Measurements from ENCODE around the gene ELFN2.

ELFN2 gene

DNA sequence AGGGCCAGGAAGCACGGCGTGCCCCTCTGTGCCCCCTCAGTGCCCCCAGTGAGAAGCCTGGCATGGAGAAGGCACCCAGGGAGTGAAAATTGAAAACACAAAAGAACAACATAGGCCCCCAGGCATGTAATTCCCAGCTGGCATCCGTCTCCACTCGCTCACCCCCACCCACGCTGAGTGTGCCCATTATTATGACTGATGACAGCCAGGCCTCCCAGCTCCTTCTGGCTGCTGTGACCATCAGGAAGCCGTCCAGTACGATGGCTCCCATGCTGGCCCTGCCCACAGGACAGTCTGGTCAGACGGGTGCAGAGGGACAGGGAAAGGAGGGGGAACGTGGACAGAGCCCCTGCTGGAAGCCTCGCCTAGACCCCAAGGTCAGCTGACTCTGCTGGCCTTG lies 30.1 kb downstream of the ELFN2 start:
- no peak overlapping the region for H4K91ac ChIP-seq (ENCODE audit: low read depth, low read length, poor library complexity)
- H2AK5ac ChIP-seq (ENCODE audit: low read depth, low read length), result peak overlapping the region; percentile 59
- H3K4ac ChIP-seq (ENCODE audit: low read length), result no peak overlapping the region
- H2BK5ac ChIP-seq (ENCODE audit: low read length), result no peak overlapping the region
- H3K4me3 ChIP-seq (ENCODE audit: low read length in 2 of 2), result no peak overlapping the region
- peaks cover 0 to 2% of the 10 kb centered on the region in 2 donors for H3K4me1 ChIP-seq (ENCODE audit: control insufficient read depth in 2 of 2, insufficient read depth in 1 of 2, low read depth in 1 of 2, low read length in 2 of 2)
- H2BK120ac ChIP-seq (ENCODE audit: low read depth, low read length), result no peak overlapping the region
- peak overlapping the region; percentile 6 for H2BK15ac ChIP-seq (ENCODE audit: low read length)
- H3K9me3 ChIP-seq (replicated peaks in 1 of 2; ENCODE audit: control insufficient read depth in 2 of 2, insufficient read depth in 1 of 2, low read depth in 1 of 2, low read length in 2 of 2), result no peaks in the 10 kb centered on the region
- WGBS, 2 donors (ENCODE audit: extremely low coverage in 2 of 2, insufficient read length in 2 of 2, insufficient replicate concordance in 1 of 2), result no CpG with 5 or more reads among the region's 10 CpGs
- H2AFZ ChIP-seq (ENCODE audit: low read length), result no peak overlapping the region
- H3K27ac ChIP-seq (replicated peaks; ENCODE audit: low read length), result no peak overlapping the region
- H3K9ac ChIP-seq (ENCODE audit: low read depth, low read length, poor library complexity), result no peak overlapping the region
- H2BK12ac ChIP-seq (ENCODE audit: low read length), result no peak overlapping the region
- H4K8ac ChIP-seq (ENCODE audit: low read depth, low read length), result no peak overlapping the region
- peak overlapping the region; percentile 18 for H3K23ac ChIP-seq (ENCODE audit: low read depth, low read length, poor library complexity)
- peaks cover 0 to 70% (median 2%) of the 10 kb centered on the region in 3 experiments for H3K27me3 ChIP-seq (ENCODE audit: control insufficient read depth in 3 of 3, insufficient read depth in 3 of 3, low read depth in 1 of 3, low read length in 3 of 3)
- no peak overlapping the region for H3K4me2 ChIP-seq (ENCODE audit: insufficient read depth, low read length, poor library complexity, severe bottlenecking)
- H3K36me3 ChIP-seq (replicated peaks in 1 of 2; ENCODE audit: control insufficient read depth in 2 of 2, insufficient read depth in 2 of 2, low read length in 2 of 2), result no peaks in the 10 kb centered on the region
- H3K79me1 ChIP-seq (ENCODE audit: low read depth, low read length), result no peaks in the 10 kb centered on the region
- H3K14ac ChIP-seq (ENCODE audit: low read length), result no peak overlapping the region
- peak overlapping the region; percentile 5 for H3K18ac ChIP-seq (ENCODE audit: low read length)
- no peak for DNase-seq (ENCODE audit: low spot score)

DNA sequence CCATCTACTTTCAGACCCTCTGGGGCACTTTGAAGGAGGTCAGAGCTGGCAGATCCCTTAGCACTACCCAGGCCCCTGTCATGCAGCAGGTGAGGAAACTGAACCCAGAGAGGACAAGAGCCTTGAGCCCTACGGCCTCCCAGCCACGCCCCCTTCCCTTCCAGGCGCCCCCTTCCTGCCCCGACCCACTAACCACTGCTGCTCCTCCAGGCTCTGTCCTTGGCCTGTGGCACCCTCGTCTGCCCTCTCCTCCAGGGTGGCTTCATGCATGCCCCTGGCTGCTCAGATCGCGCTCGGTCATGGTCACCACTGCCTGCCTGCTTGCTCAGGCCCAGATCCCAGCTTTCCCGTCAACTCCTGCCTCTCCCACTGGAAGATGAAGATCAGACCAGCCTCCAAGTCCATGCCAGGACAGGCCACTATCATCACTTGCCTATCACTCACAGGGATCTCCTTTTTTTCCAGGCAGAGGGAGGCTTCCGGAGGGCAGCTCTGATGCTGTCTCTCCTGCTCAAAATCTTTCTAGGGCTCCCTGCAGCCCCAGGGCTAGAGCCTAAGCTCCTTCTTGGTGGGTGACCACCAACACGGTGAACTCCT lies 30.7 kb downstream of the ELFN2 start:
- Histone ChIP-seq H3K9me3 (replicated peaks in 1 of 2; ENCODE audit: control insufficient read depth in 2 of 2, insufficient read depth in 1 of 2, low read depth in 1 of 2, low read length in 2 of 2) (no peaks in the 10 kb centered on the region), H2BK120ac (ENCODE audit: low read depth, low read length) (no peak overlapping the region), H3K4me1 (ENCODE audit: control insufficient read depth in 2 of 2, insufficient read depth in 1 of 2, low read depth in 1 of 2, low read length in 2 of 2) (peaks cover 0 to 2% of the 10 kb centered on the region in 2 donors), H2AFZ (ENCODE audit: low read length) (no peak overlapping the region), H2BK15ac (ENCODE audit: low read length) (no peak overlapping the region), H3K27me3 (ENCODE audit: control insufficient read depth in 3 of 3, insufficient read depth in 3 of 3, low read depth in 1 of 3, low read length in 3 of 3) (peaks cover 0 to 69% (median 2%) of the 10 kb centered on the region in 3 experiments), H2AK5ac (ENCODE audit: low read depth, low read length) (peak overlapping the region; percentile 59), H3K36me3 (replicated peaks in 1 of 2; ENCODE audit: control insufficient read depth in 2 of 2, insufficient read depth in 2 of 2, low read length in 2 of 2) (no peaks in the 10 kb centered on the region), H3K18ac (ENCODE audit: low read length) (peak overlapping the region; percentile 59), H2BK5ac (ENCODE audit: low read length) (no peak overlapping the region), H3K23ac (ENCODE audit: low read depth, low read length, poor library complexity) (peak overlapping the region; percentile 75), H4K8ac (ENCODE audit: low read depth, low read length) (no peak overlapping the region), H3K79me1 (ENCODE audit: low read depth, low read length) (no peaks in the 10 kb centered on the region), H3K4me3 (ENCODE audit: low read length in 2 of 2) (no peak overlapping the region), H4K91ac (ENCODE audit: low read depth, low read length, poor library complexity) (no peak overlapping the region), H3K27ac (replicated peaks; ENCODE audit: low read length) (no peak overlapping the region), H3K4ac (ENCODE audit: low read length) (no peak overlapping the region), H3K9ac (ENCODE audit: low read depth, low read length, poor library complexity) (peak overlapping the region; percentile 65), H3K4me2 (ENCODE audit: insufficient read depth, low read length, poor library complexity, severe bottlenecking) (no peak overlapping the region), H3K14ac (ENCODE audit: low read length) (peak overlapping the region; percentile 85), H2BK12ac (ENCODE audit: low read length) (no peak overlapping the region)
- WGBS, 2 donors (ENCODE audit: extremely low coverage in 2 of 2, insufficient read length in 2 of 2, insufficient replicate concordance in 1 of 2), result no CpG with 5 or more reads among the region's 11 CpGs
- DNase-seq (ENCODE audit: low spot score), result no peak

DNA sequence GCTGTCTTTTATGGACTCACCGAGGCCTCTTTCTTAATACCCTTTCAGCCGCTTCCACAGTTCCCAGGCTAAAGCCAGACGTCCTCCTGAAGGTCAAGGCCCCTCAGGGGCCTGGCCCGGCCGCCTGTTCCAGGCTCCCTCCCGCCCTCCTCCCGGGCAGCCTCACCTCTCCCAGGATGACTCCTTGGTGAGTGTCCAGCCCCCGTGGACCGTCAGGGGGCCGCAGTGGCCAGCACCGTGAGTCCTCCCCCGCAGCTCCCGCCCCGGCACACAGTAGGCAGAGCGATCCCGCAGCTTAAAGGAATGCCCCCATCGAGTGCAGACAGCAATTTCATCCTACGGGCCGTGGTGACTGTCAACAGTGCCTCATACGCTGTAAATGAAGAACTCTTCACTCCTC lies 32.9 kb downstream of the ELFN2 start:
- Histone ChIP-seq H3K79me1 (ENCODE audit: low read depth, low read length) (peaks cover 2% of the 10 kb centered on the region), H2AFZ (ENCODE audit: low read length) (no peak overlapping the region), H3K36me3 (replicated peaks in 1 of 2; ENCODE audit: control insufficient read depth in 2 of 2, insufficient read depth in 2 of 2, low read length in 2 of 2) (no peaks in the 10 kb centered on the region), H3K9me3 (replicated peaks in 1 of 2; ENCODE audit: control insufficient read depth in 2 of 2, insufficient read depth in 1 of 2, low read depth in 1 of 2, low read length in 2 of 2) (no peaks in the 10 kb centered on the region), H4K8ac (ENCODE audit: low read depth, low read length) (no peak overlapping the region), H3K27ac (replicated peaks; ENCODE audit: low read length) (no peak overlapping the region), H2BK5ac (ENCODE audit: low read length) (no peak overlapping the region), H3K4me1 (ENCODE audit: control insufficient read depth in 2 of 2, insufficient read depth in 1 of 2, low read depth in 1 of 2, low read length in 2 of 2) (peaks cover 0 to 2% of the 10 kb centered on the region in 2 donors), H3K14ac (ENCODE audit: low read length) (no peak overlapping the region), H3K27me3 (ENCODE audit: control insufficient read depth in 3 of 3, insufficient read depth in 3 of 3, low read depth in 1 of 3, low read length in 3 of 3) (peaks cover 0 to 64% (median 2%) of the 10 kb centered on the region in 3 experiments), H4K91ac (ENCODE audit: low read depth, low read length, poor library complexity) (no peak overlapping the region), H2BK120ac (ENCODE audit: low read depth, low read length) (no peak overlapping the region), H3K4me3 (ENCODE audit: low read length in 2 of 2) (no peak overlapping the region), H2BK12ac (ENCODE audit: low read length) (no peak overlapping the region), H3K23ac (ENCODE audit: low read depth, low read length, poor library complexity) (peak overlapping the region; percentile 20), H2AK5ac (ENCODE audit: low read depth, low read length) (peak overlapping the region; percentile 48), H3K4ac (ENCODE audit: low read length) (no peak overlapping the region), H3K9ac (ENCODE audit: low read depth, low read length, poor library complexity) (peak overlapping the region; percentile 33), H3K18ac (ENCODE audit: low read length) (peak overlapping the region; percentile 74), H2BK15ac (ENCODE audit: low read length) (no peak overlapping the region), H3K4me2 (ENCODE audit: insufficient read depth, low read length, poor library complexity, severe bottlenecking) (no peak overlapping the region)
- no peak for DNase-seq (ENCODE audit: low spot score)
- WGBS, 2 donors (ENCODE audit: extremely low coverage in 2 of 2, insufficient read length in 2 of 2, insufficient replicate concordance in 1 of 2), result no CpG with 5 or more reads among the region's 20 CpGs

DNA sequence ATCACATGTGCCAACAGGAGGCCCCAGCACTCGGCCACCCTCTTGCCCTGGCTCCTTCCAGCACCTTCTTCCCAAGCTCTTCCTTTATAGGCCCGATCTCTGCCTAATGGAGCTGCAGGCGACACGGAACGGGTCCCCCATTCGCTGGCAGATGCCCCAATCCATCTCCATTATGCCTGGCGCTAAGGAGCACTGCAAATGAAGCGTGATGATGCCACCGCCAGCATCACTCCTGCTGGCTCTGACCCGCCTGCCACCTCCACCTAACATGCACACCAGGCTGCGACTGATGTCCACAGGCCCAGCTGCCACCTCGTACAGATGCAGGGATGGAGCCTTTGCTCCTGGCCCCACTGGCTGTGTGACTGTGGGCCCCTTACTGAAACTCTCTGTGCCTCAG lies 33.5 kb downstream of the ELFN2 start:
- H2BK5ac ChIP-seq (ENCODE audit: low read length), result no peak overlapping the region
- H3K4me3 ChIP-seq (ENCODE audit: low read length in 2 of 2), result no peak overlapping the region
- peak overlapping the region; percentile 20 for H3K23ac ChIP-seq (ENCODE audit: low read depth, low read length, poor library complexity)
- H3K79me1 ChIP-seq (ENCODE audit: low read depth, low read length), result peaks cover 2% of the 10 kb centered on the region
- no peak overlapping the region for H3K27ac ChIP-seq (replicated peaks; ENCODE audit: low read length)
- no peak overlapping the region for H3K4ac ChIP-seq (ENCODE audit: low read length)
- no peak overlapping the region for H4K8ac ChIP-seq (ENCODE audit: low read depth, low read length)
- H3K9ac ChIP-seq (ENCODE audit: low read depth, low read length, poor library complexity), result no peak overlapping the region
- H2BK12ac ChIP-seq (ENCODE audit: low read length), result no peak overlapping the region
- no peaks in the 10 kb centered on the region for H3K36me3 ChIP-seq (replicated peaks in 1 of 2; ENCODE audit: control insufficient read depth in 2 of 2, insufficient read depth in 2 of 2, low read length in 2 of 2)
- H3K4me1 ChIP-seq (ENCODE audit: control insufficient read depth in 2 of 2, insufficient read depth in 1 of 2, low read depth in 1 of 2, low read length in 2 of 2), result peaks cover 0 to 2% of the 10 kb centered on the region in 2 donors
- H2AK5ac ChIP-seq (ENCODE audit: low read depth, low read length), result no peak overlapping the region
- H3K14ac ChIP-seq (ENCODE audit: low read length), result peak overlapping the region; percentile 63
- no peak overlapping the region for H3K4me2 ChIP-seq (ENCODE audit: insufficient read depth, low read length, poor library complexity, severe bottlenecking)
- H3K18ac ChIP-seq (ENCODE audit: low read length), result no peak overlapping the region
- H3K9me3 ChIP-seq (replicated peaks in 1 of 2; ENCODE audit: control insufficient read depth in 2 of 2, insufficient read depth in 1 of 2, low read depth in 1 of 2, low read length in 2 of 2), result no peaks in the 10 kb centered on the region
- peaks cover 0 to 59% (median 2%) of the 10 kb centered on the region in 3 experiments for H3K27me3 ChIP-seq (ENCODE audit: control insufficient read depth in 3 of 3, insufficient read depth in 3 of 3, low read depth in 1 of 3, low read length in 3 of 3)
- no peak for DNase-seq (ENCODE audit: low spot score)
- no CpG with 5 or more reads among the region's 12 CpGs for WGBS, 2 donors (ENCODE audit: extremely low coverage in 2 of 2, insufficient read length in 2 of 2, insufficient replicate concordance in 1 of 2)
- H4K91ac ChIP-seq (ENCODE audit: low read depth, low read length, poor library complexity), result no peak overlapping the region
- H2BK15ac ChIP-seq (ENCODE audit: low read length), result peak overlapping the region; percentile 7
- H2BK120ac ChIP-seq (ENCODE audit: low read depth, low read length), result no peak overlapping the region
- H2AFZ ChIP-seq (ENCODE audit: low read length), result no peak overlapping the region
